GM18909 (cell line): ENCODE results near the gene TMEM114.

Experiments used
- ATAC-seq: cut with Tn5 transposase; IDR thresholded peaks from one replicate; pipeline ENCODE4 v1.9.1; 2021; ENCODE audit warnings: mild to moderate bottlenecking; ENCODE audit not compliant: unreplicated experiment, poor library complexity

TMEM114 gene

DNA sequence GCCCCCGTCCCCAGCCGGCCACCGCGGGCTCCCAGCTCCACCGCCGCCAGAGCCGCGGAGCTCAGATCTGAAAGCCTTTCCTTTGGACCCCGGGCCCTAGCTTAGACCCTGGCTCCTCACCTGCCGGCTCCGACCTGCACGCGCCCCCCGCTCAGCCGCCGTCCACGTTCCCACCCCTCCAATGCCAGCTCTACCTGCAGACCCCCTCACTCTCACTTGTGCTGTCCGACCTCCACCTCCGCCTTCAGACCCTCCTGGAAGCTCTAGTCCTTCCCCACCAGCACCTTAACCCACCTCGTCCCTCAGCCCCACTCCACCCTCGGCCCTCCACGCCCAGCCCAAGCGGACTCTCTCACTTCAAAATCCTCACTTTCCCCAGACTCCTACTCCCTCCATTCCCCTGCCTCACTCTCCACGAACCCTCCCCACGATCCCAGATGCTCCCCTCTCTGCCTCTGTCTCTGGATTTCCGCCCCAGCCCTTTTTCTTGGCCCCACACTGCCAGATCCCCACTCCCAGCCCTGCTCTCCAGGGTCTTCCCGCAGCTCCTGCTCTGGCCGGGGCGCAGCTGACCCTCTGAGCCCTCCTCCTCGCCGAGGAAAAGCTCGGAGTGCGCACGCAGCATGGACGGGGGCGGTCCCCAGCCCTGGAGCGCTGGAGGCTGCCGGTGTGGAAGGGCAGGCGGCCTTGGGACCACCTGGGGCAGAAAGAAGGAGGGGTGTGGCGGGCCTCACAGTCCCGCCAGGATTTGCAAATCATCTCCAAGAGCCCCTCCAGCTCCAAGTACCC lies at the start of gene TMEM114:
TMEM114 (minus strand) TSS at position 612 of the 789 bp plus-strand sequence. CDS start 673 bp downstream, outside the sequence.
- no peak for ATAC-seq

DNA sequence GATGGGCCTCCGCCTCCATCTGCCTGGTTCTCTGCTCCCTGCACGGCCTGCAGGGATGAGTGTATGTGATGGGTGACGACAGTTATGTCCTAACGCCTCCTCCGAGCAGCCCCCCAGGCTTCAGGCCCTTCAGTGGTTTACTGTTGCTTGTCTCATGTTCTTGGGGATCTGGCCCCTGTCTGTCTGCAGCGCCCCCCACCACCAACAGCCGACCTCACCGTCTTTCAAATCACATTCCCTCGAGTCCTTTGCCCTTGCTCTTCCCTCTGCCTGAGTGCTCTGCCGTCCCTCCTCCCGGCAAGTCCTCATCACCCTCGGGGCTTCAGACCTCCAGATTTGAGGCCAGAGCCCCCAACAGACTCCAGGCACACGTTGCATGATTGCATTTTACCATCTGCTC lies 49.4 kb upstream of the TMEM114 start:
- no peak for ATAC-seq

DNA sequence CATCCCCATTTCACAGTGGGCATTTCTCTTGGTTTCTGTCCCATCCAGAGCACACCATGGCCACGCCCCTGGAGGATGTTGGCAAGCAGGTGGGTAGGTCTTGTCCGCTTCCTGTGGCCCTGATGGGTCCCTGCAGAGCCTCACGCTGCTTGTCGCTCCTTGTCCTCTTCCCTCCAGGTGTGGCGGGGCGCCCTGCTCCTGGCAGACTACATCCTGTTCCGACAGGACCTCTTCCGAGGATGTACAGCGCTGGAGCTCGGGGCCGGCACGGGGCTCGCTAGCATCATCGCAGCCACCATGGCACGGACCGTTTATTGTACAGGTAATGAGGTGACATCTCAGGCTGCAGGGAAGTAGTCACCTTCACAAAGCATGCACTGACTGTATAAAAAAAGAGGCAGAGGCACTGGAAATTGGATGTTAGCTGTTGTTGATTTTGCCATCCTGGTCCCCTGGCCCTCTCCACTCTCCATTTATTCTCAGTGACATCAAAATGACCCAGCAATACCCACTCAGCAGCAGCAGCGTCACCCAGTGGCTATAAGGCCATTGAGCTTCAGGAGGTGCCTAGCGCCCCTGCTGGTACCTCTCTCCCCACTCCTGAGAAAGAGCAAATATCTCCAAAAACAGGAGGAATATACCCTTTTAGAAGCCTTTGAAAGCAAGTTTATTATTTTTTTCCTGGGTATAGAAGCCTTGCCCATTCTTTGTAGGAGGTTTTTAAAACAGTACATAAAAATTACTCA lies 44.9 kb upstream of the TMEM114 start:
- ATAC-seq: no peak

DNA sequence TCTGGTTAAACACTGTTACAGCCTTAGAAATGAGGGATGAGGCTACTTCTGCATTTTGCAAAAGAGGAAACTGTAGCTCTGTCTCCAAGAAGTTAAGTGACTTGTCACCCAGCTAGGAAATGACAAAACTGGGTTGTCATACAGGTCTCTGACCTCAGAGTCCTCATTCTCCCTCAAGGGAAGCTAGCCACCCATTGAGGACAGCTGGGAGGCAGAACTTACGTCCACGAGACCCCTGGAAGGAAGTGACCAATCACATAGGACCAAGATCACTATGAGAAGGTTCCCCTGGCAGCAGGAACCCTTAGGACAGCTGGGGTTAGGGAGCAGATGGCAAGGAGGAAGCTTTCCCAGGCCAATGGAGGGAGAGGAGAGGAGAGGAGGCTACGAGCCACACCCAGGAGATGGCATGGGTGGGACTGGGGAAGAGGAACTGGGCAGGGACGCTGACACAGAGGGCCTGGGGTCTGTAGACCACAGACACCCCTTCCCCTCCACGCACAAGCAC lies 42.4 kb upstream of the TMEM114 start:
- ATAC-seq: no peak

DNA sequence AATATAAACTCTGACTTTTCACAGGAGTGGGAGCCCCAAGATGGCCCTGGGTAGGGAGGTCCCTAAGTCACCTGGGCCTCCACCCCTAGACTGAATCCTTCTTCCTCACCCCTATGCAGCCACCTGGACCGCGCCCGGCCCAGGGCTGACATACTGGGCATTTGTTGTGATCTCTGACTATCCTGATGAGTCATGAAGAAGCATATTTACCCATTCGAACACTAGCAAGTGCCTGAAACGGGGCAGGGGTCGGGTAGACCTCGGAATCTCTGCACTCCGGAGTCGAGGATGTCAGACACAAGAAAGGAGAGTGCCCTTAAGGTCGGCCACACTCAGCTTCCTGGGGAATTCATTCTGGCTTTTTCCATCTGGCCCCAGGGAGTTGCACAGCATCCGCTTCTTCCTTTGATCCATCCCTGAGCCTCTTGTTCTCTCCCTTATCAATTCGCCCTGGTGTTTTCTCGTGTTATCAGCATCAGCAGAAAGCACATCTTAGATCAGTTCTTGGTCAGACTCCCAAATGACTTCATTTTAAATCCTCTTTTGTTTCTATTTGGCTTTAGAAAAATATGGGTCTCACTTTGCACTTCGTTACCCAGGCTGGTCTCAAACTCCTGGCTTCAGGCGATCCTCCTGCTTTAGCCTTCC lies 41.6 kb upstream of the TMEM114 start:
- ATAC-seq: no peak

DNA sequence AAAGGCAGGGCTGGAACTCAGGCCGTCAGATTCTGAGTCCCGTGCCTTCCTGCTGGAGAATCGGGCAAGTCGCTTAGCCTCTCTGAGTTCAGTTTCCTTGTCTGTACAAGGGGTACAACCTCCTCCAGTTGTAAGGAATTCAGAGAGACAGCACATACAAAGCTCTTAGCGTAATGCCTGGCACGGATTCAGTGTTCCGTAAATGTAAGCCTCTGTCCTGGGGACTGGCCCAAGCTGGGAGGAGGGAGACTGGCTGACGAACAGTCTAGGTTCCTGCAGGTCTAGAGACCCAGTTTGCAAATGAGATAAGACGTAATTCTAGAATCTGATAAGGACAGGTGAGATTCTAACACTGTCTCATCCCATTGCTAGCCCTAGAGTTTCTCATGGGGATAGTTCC lies 41.1 kb upstream of the TMEM114 start:
- no peak for ATAC-seq

DNA sequence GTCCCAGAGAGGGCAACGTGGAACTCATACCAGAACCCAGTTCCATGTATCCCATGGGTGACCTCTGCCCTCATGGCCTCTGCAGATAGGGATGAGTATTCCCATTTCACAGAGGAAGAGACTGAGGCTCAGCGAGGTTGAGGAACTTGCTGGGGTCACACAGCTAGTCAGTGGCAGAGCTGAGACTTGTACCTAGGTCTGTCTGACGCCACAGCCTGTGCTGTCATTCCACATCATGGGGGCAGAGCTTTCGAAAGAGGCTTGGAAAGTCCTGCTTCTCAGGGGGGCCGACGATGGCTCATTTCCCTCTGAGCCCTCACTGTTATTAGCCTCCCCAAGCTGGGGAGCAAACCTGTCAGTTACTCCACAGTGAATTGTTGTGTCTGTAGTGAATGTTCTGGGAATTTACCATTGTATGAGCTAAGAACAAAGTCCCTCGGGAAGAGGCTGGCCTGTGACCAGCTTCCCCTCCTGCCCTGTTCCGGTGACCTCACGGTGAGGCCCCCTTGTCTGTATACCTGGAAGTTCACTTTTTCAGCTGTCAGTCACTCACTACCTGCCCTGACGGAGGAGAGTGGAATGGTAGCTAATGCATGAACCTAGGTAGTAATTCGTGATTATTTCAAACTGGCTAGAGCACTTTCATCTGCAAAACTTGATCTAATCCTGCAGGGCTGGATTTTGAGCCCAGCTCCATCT lies 40.1 kb upstream of the TMEM114 start:
- no peak for ATAC-seq

DNA sequence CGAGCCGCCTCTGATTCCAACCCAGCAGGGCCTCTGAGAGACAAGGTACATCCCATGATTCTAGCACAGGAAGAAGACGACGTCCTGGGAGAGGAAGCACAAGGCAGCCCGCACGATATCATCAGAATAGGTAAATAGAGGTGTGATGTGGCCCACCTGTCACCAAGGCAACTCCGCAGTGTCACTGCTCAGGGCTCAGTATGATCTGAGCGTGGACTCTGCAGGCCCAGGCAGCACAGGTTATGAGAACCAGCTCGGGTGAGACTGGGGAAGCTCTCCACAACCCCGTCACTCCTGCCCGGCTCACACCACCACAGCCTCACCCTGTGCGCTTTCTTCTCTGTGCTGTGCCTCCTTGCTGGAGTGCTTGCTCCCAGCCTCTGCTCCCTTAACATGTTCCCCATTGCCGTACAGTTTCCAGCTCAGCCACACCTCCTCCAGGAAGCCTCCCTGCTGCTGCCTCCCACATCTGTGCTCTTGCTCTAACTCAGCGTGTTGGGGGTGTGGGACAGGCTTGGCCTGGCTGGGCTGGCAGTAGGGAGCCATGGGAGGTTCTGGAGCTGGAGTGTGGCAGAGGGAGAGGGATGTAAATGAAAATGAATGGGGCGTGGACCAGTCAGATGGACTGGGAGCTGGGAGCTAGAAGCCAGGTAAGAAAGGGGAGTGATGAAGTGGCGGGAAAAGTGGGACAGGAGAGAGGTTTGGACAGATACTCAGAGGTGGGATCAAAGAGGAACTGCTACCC lies 38.8 kb upstream of the TMEM114 start:
- ATAC-seq: no peak

DNA sequence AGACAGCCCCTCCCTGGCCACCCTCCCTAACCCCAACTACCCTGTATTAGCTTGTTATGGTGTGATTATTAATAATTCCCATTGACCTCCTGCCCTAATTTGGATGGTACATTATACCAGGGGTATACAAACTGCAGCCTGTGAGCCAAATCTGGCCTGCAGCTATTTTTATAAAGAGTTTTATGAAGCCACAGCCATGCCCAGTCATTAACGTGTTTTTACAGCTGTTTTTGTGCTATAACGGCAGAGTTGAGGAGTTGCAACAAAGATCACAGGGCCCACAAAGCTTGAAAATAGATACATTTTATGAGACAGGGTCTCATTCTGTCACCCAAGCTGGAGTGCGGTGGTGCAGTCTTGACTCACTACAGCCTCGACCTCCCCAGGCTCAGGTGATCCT lies 37.1 kb upstream of the TMEM114 start:
- ATAC-seq: no peak

DNA sequence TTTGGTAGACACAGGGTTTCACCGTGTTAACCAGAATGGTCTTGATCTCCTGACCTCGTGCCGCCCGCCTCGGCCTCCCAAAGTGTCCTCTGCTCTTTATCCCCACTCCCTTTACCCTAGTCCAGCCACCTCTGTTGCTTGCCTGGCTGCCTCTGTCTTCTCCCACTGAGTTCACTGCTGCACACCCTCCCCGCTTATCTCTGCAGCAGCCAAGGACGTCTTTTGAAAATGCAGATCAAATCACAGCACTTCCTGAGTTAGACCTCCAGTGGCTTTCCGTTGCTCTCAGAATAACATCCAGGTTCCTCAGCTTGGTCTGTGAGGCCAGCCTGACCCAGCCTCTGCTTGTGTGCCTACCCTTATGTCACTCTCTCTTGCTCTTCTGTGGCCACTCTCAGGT lies 36.6 kb upstream of the TMEM114 start:
- ATAC-seq: no peak

DNA sequence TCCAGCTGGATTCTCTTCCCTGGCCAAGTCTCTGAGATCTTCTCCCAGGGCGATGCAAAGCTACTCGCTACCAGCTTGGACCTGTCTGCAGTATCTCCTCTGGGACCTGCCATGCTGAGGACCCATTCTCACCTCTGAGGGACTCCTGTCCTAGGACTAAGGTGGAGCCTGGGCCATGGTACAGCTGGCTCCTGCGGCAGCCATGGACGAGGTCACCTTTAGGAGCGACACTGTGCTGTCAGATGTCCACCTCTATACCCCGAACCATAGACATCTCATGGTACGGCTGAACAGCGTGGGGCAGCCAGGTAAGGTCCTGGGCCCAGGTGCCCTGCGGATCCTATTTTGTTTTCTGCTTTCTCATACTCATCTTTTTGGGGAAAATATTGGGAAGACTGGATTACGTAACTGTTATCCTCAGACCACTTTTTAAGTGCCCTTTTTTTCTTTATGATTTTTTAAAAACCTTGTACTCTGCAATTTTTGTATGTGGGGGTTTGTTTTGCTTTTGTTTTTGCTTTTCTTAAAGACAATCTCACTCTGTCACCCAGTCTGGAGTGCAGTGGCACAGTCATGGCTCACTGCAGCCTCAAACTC lies 35.3 kb upstream of the TMEM114 start:
- no peak for ATAC-seq

DNA sequence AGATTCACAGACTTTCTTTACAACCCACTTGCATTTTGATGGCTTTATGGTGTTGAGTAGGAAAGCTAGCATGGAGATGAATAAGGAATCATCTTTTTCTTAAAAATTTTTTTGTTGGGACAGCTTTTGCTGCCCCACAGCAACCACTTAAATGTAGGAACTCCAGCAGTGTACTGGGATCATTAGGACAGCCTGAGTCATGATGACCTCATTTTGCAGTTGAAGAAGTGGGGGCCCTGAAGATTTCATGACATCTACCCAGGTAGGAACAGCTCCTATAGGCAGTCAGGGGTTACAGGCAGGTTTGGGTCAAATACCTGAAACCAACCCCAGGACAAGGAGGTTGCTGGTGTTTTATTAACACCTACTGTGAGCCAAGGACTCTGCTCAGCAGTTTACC lies 33.3 kb upstream of the TMEM114 start:
- no peak for ATAC-seq

DNA sequence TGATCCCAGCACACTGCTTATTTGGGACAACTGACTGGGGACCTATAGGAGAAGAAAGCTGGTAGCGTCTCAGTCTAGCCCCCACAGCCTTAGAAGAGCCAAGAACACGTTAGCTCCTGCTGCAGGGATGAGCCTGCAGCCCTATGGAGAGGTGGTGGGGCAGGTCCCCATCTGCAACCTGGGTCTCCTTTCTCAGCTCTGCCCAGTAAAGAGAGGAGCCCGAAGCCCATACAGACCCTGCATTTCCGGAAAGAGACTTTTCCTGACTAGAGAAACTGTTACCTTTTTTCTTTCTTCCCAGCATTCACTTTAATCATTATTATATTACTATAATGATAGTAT lies 32.0 kb upstream of the TMEM114 start:
- ATAC-seq: peak; percentile 12

DNA sequence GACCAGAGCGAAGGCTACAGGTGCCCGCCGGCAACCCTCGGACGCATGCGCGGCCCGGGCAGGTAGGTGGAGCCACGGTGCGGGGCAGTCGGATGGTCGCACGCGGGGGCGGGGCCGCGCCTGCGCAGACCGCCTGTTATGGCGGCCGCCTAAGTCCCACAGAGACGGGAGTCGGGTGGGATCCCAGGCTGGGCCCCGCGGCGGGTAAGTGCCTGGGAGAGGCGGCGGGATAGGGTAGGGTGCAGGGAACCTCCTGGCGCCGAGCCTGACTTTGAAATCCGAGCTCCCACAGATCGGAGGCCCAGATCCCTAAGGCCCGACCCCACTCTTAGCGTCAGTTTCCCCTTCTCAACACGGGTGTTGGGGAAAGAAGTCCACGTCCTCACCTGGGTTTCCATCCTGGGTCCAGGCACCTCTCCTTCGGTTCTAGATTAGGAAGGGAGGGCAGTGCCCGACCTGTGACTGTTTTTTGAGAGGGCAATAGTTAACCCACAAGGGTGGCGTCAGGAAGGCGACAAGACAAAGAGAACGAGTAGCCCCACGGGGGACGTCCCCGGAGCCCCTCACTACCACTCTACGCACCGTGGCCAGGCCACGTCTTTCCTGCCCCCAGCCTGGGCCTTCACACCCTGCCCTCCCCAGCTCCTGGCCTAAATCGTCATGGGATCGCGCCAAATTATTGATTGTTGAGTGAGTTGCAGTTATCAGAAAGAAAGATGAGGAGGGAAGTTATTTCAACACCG lies 31.4 kb upstream of the TMEM114 start, which contains the start of gene METTL22:
METTL22 (plus strand) TSS at position 127 of the 743 bp plus-strand sequence. CDS start 3,968 bp downstream, outside the sequence.
- ATAC-seq: peak; percentile 93

DNA sequence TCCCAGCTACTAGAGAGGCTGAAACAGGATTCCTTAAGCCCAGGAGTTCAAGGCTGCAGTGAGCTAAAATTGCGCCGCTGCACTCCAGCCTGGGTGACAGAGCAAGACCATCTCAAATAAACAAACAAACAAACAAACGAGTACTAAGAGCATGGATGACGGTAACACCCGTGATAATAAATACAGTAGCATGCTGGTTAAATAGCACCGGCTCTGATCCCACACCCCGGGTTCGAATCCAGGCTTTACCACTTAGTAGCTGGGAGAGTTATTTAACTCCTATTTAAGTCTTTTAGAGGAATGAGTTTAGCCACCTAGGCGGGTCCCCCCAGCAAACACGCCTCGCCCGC lies 30.9 kb upstream of the TMEM114 start:
- no peak for ATAC-seq

DNA sequence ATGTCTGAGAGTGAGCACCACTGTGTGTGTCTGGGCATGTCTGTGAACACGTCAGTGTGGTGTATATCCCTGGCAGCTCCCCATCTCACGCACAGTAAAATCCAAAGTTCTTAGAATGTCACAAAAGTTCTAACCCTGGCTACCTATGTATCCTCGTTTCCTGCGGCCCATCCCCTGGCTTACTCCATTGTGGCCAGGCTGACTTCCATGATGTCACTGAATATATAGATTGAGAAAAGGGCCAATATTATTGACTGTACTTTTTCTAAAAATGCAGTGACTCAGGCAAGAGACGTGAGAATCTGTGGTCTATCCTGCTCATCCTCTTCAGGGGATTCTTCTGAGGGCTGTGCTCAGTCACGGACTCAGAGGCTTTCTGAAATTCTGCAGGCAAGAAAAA lies 30.2 kb upstream of the TMEM114 start:
- ATAC-seq: no peak

DNA sequence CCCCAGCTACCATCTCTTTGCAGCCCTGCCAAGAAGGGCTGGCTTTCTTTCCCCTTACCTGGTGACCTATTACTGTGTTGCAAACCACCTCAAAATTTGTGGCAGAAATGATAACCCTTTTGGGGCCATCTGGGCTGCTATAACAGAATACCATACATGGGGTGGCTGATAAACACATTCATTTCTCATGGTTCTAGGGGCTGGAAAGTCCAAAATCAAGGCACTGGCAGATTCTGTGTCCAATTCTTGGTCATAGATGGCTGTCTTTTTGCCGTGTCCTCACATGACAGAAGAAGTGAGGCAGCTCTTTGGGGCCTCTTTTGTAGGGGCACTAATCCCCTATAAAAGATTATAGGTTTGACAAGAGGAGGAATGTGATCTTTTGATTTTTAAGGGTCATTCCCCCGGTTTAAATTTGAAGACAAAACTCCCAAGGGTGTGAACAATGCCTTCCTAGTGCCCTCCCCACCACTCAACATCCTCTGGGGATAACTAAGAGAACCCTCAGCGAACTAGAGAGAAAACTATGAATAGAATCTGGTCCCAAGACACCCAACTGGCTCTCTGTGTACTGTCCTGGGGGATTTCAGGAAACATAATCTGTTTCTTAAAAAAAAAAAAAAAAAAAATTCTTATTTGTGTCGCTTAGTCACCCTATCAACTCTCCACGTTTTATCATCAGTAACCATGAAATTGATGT lies 29.5 kb upstream of the TMEM114 start:
- no peak for ATAC-seq

DNA sequence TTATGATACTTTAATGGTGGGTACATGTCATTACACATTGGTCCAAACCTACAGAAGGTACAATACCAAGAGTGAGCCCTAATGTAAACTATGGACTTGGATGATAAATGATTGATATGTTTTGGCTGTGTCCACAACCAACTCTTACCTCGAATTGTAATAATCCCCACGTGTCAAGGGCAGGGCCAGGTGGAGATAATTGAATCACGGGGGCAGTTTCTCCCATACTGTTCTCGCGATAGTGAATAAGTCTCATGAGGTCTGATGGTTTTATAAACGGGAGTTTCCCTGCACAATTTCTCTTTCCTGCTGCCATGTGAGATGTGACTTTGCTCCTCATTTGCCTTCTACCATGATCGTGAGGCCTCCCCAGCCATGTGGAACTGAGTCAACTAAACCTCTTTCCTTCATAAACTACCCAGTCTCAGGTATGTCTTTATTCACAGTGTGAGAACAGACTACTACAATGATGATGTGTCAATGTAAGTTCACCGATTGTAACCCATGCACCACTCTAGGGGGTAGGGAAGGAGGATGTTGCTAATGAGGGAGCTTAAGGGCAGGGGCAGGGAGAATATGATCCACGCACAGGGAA lies 24.2 kb upstream of the TMEM114 start:
- no peak for ATAC-seq
